Stimulated activated naive CD8-positive, alpha-beta T cell treated with anti-CD3 and anti-CD28 coated beads, Interleukin-15, Interleukin-2, amounts not matched to agents 100 U/mL and 50 U/mL, for 24 hours (primary cell): ENCODE measurements around the gene TBX5.

Experiments used
- ATAC-seq: fragments of 150-1000 bp; cut with Tn5 transposase; one replicate; pipeline ENCODE4 v1.10.0; 2021
- DNase-seq: peaks from one replicate; pipeline ENCODE4 v3.0.0; 2021

Gene TBX5

GRCh38 chr12:114430306-114430705 lies 24.4 kb upstream of the TBX5 start:
- DNase-seq, result no peak
- peak; percentile 68 for ATAC-seq

GRCh38 chr12:114425031-114425626 lies 19.2 kb upstream of the TBX5 start:
- DNase-seq (no peak), ATAC-seq (no peak)

DNA sequence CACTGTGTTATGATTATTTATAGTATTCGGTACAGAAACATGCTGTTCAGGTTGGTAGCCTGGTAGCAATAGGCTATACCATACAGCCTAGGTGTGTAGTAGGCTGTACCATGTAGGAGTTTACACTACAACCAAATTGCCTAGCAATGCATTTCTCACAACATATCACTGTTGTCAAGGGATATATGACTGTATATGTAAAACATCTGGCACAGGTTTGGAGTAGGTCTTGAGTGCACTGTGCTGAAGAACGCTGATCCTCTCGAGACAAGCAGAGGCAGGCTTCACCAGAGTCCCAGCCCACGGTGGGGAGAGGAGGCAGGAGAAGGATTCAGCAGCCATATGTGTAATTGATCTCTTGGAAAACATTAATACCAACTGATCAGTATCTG lies 15.0 kb upstream of the TBX5 start:
- no peak for DNase-seq
- no peak for ATAC-seq

- no peak for ATAC-seq
- DNase-seq, result no peak
Observed at GRCh38 chr12:114420182-114420943, 14.4 kb upstream of the TBX5 start.

- DNase-seq, result no peak
- ATAC-seq, result no peak
Observed at GRCh38 chr12:114416028-114416427, 10.1 kb upstream of the TBX5 start.

- DNase-seq, result no peak
- no peak for ATAC-seq
Observed at GRCh38 chr12:114415525-114415868, 9.6 kb upstream of the TBX5 start.

GRCh38 chr12:114414866-114415524 lies 9.1 kb upstream of the TBX5 start:
- DNase-seq (no peak), ATAC-seq (no peak)

GRCh38 chr12:114414031-114414865 lies 8.3 kb upstream of the TBX5 start:
- ATAC-seq, result no peak
- no peak for DNase-seq

DNA sequence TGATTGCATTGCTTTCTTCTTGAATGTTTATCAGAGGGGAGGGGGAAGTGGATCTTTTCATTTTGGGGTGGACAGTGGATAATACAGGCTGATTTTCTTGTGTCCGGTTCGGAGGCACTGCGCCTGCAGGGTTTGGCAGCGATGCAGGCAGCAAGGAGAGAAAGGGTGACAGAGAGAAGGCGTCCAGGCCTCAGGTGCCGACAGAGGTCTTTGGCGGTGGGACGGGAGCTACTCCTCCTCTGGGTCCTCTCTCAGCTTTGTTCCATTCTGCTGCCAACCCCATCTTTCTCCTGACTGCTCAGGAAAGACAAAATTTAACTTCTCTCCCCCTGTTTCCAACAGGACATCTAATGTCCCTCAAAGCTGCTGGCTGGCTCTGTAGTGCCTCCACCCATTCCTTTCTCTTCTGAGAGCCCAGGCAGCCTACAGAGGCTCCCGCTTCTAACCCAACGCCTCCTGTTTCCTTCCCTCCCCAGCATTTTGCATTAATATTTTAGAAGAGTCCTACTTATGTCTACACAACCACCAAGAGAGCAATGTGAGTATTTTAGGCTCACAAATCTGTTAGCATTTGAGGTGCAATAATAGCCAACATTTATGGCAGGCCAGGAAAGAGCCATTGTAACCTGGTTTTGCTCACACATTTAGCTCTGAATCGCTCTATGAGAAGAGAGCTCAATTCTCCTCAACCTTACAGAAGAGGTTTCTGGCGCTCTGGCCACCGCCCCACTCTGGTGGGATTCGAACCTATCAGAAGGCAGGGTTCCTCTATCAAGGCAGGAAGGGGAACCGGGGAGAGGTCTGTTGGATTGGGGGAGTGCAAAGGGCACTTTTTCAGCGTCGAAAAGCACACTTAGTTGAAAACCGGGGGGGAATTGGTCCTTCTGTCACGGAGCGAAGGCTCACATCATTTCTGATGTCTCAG lies 7.1 kb upstream of the TBX5 start:
- DNase-seq (no peak), ATAC-seq (no peak)

DNA sequence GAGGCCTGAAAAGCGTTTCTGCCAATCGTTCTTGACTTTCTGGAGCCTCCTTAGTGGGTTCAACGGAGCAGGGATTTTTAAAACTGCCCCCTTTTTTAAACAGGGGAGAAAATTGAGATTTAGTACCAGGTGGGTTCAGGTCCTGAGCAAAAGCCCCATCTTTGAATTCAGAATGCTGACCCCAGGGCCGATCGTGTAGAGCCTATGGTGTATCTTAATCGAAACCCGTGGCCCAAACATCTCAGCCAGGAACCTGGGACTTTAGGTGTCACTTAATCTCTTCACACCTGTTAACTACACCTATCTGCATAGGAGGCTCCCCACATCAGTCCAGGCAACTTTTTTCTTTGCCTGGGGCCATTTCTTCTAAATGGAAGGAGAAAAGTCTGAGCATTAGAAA lies 6.4 kb upstream of the TBX5 start:
- no peak for ATAC-seq
- DNase-seq, result no peak

GRCh38 chr12:114411071-114411837 lies 5.3 kb upstream of the TBX5 start:
- no peak for DNase-seq
- ATAC-seq, result no peak

GRCh38 chr12:114409852-114410600 lies 4.1 kb upstream of the TBX5 start:
- ATAC-seq (no peak), DNase-seq (no peak)

GRCh38 chr12:114408886-114409851 lies 3.2 kb upstream of the TBX5 start:
- ATAC-seq, result no peak
- no peak for DNase-seq

DNA sequence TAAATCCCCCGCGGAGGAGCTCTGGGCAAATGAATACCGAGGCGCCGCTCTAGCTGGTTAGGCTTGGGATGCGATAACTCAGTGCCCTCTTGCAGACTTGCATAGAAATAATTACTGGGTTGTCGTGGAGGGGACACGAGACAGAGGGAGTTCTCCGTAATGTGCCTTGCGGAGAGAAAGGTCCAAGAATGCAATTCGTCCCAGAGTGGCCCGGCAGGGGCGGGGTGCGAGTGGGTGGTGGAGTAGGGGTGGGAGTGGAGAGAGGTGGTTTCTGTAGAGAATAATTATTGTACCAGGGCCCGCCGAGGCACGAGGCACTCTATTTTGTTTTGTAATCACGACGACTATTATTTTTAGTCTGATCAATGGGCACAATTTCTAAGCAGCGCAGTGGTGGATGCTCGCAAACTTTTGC lies 2.5 kb upstream of the TBX5 start:
- no peak for DNase-seq
- ATAC-seq, result no peak

DNA sequence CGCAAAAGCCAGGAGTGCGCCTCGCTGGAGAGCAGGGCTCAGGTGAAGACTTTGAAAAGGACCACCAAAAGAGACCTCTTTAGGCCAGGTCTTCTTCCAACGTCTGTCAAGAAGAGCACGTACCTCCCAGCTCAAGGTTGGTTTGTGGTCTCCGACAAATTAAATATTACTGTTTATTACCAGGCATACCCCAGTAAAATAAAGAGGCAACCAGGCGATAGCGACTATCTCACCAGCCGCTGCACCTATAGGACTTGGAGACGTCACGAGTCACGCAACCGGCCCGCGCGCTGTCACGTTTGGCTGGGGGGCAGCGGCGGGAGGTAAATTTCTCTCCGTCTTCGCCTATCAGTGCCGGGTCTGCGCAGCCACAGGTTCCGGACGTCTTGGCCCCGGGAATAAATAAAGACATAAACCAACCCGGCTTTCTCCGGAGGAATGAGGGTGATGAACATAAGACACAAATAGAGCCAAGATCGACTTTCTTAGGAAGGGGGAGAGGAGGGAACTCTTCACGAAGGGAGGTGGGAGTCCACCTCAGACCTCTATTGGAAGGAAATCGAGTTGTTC lies 2.0 kb upstream of the TBX5 start:
- no peak for ATAC-seq

GRCh38 chr12:114406984-114407841 lies 1.3 kb upstream of the TBX5 start:
- ATAC-seq, result no peak

More for the DNA sequence above, 2.0 kb upstream of the TBX5 start:
- no peak for DNase-seq

GRCh38 chr12:114406316-114406983 lies 506 bp upstream of the TBX5 start:
- ATAC-seq, result no peak
- DNase-seq, result no peak

More at GRCh38 chr12:114406984-114407841, 1.3 kb upstream of the TBX5 start:
- no peak for DNase-seq
